Keratinocyte (primary cell): ENCODE measurements around the gene HOXC9. TPM values are rescaled to one million over a fixed set of nuclear protein-coding genes. Genes with fewer than 3 reads are reported as not detected.
"Not testable (repeated sequence)": the region's sequence is repeated elsewhere in the genome, so short reads cannot be mapped to it uniquely, and the experiment has no call there.

ENCODE experiments used
- DNase-seq: peaks from one replicate; pipeline ENCODE4 v3.0.0-alpha.2; 2011; ENCODE audit warnings: low read depth, missing footprints, low spot score
- FAIRE-seq: peaks from 2 replicates; lab custom pipeline; 2011; peaks lifted over from hg19 to GRCh38; lab: Jason Lieb, UNC
- H2AFZ ChIP-seq: 2 replicates; pipeline ENCODE4 v1.6.0; 2012; ENCODE audit warnings: low read length, control low read depth, inconsistent platforms; ENCODE audit not compliant: control insufficient read depth
- H3K27ac ChIP-seq: 2 replicates; pipeline ENCODE4 v1.5.1; 2011; ENCODE audit warnings: low read length; ENCODE audit not compliant: control insufficient read depth, insufficient read depth
- H3K27me3 ChIP-seq: 3 replicates; pipeline ENCODE4 v1.6.0; 2011; ENCODE audit warnings: low read length; ENCODE audit not compliant: control insufficient read depth, insufficient read depth; ENCODE audit errors: extremely low read depth
- H3K36me3 ChIP-seq, 2 experiments: 2 replicates in 1 of 2; 3 replicates in 1 of 2; pipeline ENCODE4 v1.5.1; 2011; ENCODE audit warnings: low read length in 2 of 2, mild to moderate bottlenecking in 1 of 2; ENCODE audit not compliant: control insufficient read depth in 2 of 2, insufficient read depth in 2 of 2; ENCODE audit errors: extremely low read depth in 1 of 2
- H3K4me1 ChIP-seq: 3 replicates; pipeline ENCODE4 v1.5.1; 2011; ENCODE audit warnings: low read length; ENCODE audit not compliant: control insufficient read depth, insufficient read depth; ENCODE audit errors: extremely low read depth
- H3K4me2 ChIP-seq: 3 replicates; pipeline ENCODE4 v1.6.0; 2011; ENCODE audit warnings: low read depth, low read length; ENCODE audit not compliant: control insufficient read depth, insufficient read depth; ENCODE audit errors: extremely low read depth
- H3K4me3 ChIP-seq, 3 experiments: fragments of 200-600 bp in 1 of 3; sonication (generic) in 1 of 3; 2 replicates in 2 of 3; 3 replicates in 1 of 3; pipeline ENCODE4 v1.5.1; 2011 to 2016; ENCODE audit warnings: low read length in 3 of 3, mild to moderate bottlenecking in 3 of 3, control low read depth in 2 of 3, inconsistent platforms in 1 of 3, low read depth in 1 of 3, mixed read lengths in 1 of 3, mixed run types in 1 of 3, moderate library complexity in 1 of 3; ENCODE audit not compliant: control insufficient read depth in 2 of 3, insufficient read depth in 2 of 3; ENCODE audit errors: extremely low read depth in 1 of 3
- H3K79me2 ChIP-seq: 2 replicates; pipeline ENCODE4 v1.6.0; 2012; ENCODE audit warnings: low read length; ENCODE audit not compliant: control insufficient read depth, insufficient read depth
- H3K9ac ChIP-seq: 3 replicates; pipeline ENCODE4 v1.6.0; 2011; ENCODE audit warnings: low read length; ENCODE audit not compliant: control insufficient read depth, insufficient read depth; ENCODE audit errors: extremely low read depth
- H3K9me1 ChIP-seq: 3 replicates; pipeline ENCODE4 v1.6.0; 2011; ENCODE audit warnings: low read length; ENCODE audit not compliant: control insufficient read depth, insufficient read depth; ENCODE audit errors: extremely low read depth
- H3K9me3 ChIP-seq: 2 replicates; pipeline ENCODE4 v1.5.1; 2012; ENCODE audit warnings: low read depth, low read length; ENCODE audit not compliant: control insufficient read depth
- H4K20me1 ChIP-seq: 3 replicates; pipeline ENCODE4 v1.6.0; 2011; ENCODE audit warnings: low read length; ENCODE audit not compliant: control insufficient read depth, insufficient read depth; ENCODE audit errors: extremely low read depth
- CTCF ChIP-seq, 3 experiments: IDR thresholded peaks in 1 of 3; conservative IDR thresholded peaks in 1 of 3; optimal IDR thresholded peaks in 1 of 3; 2 replicates in 2 of 3; 3 replicates in 1 of 3; pipeline versions ENCODE3 to v1.5.1; 2011; ENCODE audit warnings: low read length in 3 of 3, mild to moderate bottlenecking in 3 of 3, moderate library complexity in 2 of 3, control low read depth in 1 of 3, inconsistent platforms in 1 of 3; ENCODE audit not compliant: insufficient read depth in 2 of 3; ENCODE audit errors: extremely low read depth in 1 of 3
- EZH2 ChIP-seq: IDR thresholded peaks from one replicate; pipeline ENCODE4 v1.6.1; 2012; ENCODE audit warnings: inconsistent platforms, mild to moderate bottlenecking, low read length, moderate library complexity
- dilution Hi-C: fragments of 300-500 bp; cut with MboI; formaldehyde crosslinking; loops from one replicate; pipeline ENCODE4 v1.7.0; 2020; ENCODE audit warnings: low sequenced_read_pairs; ENCODE audit not compliant: extremely low pct_ligation_motif_present
- polyA plus RNA-seq, 5 experiments: library from polyadenylated mRNA; depleted of rRNA in 3 of 5; stranded (reverse) in 3 of 5; stranded (forward) in 1 of 5; unstranded in 1 of 5; fragments of >200 nt; gene quantifications; 1 replicate in 1 of 5; 2 replicates in 3 of 5; 3 replicates in 1 of 5; pipeline versions ENCODE4 v1.2.1 to v1.2.3, GENCODE V29; 2011 to 2012; ENCODE audit warnings: missing spikeins in 2 of 5, low read depth in 1 of 5, low replicate concordance in 1 of 5

Gene HOXC9
- polyA plus RNA-seq, 1 donor (not counting 4 experiments of a cell fraction or from before 2014, with no cell fraction given): 1.8 TPM

DNA sequence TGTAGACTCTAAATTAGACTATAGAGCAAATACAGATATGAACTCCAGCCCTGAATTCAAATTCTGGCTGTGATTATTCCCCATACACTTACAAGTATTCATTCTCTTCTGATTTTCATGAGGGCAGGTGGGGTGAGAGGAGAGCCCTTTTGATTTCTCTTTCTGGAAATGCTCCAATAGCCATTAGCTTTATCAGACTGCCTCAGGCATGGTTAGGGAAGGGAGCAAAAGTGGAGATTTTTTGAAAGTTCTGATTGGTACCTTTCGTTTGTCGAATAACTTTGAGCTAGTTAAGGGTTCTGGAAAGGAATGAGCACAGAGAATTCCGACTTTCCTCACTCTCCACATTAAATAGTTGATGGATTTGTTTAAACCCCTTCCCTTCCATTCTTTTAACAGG lies 40.7 kb downstream of the HOXC9 start:
- Histone ChIP-seq H4K20me1 (no peaks in the 10 kb centered on the region), H3K4me1 (peaks cover 29% of the 10 kb centered on the region), H3K27me3 (peaks cover 3% of the 10 kb centered on the region), H3K4me3 (no peak overlapping the region), H3K27ac (no peak overlapping the region), H3K4me2 (no peak overlapping the region), H2AFZ (no peak overlapping the region), H3K36me3 (no peaks in the 10 kb centered on the region), H3K9ac (no peak overlapping the region), H3K9me3 (no peaks in the 10 kb centered on the region), H3K79me2 (no peaks in the 10 kb centered on the region), H3K9me1 (no peaks in the 10 kb centered on the region)
- dilution Hi-C loops: no loop called here
- FAIRE-seq (no peak), DNase-seq (no peak)
- TF ChIP-seq CTCF (optimal IDR thresholded peaks at IDR 0.05 in 1 of 3, IDR thresholded peaks at IDR 0.05 in 1 of 3, conservative IDR thresholded peaks at IDR 0.05 in 1 of 3; ENCODE audit: extremely low read depth in 1 of 3, insufficient read depth in 2 of 3, low read length in 3 of 3) (no peak), EZH2 (no peak)

DNA sequence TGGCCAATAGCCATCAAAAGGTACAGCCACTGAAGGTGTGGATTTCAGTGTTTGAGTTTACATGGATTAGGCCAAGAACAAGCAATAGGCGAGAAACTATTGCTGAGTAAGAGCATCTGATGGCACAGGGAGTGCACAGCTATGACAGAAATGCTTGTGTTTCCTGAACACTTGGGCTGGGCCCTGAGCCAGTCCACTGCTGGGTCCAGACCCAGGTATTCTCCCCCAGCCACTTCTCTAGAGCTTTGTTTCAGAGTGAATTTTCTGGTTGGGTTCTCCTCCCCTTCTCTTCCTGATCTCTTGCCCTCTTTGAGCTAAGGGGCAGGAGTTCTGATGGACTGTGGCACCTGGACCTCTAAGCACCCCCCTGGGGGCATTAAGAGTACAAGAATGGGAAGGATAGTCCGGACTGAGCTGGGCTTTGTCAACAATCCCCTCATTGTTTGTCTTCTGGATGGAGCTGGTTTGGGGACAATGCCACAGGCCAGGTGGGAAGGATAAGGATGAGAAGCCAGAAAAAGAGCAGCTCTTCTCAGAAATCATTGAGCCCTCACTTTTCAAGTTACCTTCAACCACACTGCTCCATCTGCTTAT lies 41.2 kb downstream of the HOXC9 start:
- no peaks in the 10 kb centered on the region for H4K20me1 ChIP-seq
- H3K4me1 ChIP-seq: peaks cover 23% of the 10 kb centered on the region
- no peak overlapping the region for H3K4me2 ChIP-seq
- no peak overlapping the region for H3K4me3 ChIP-seq
- TF ChIP-seq CTCF (optimal IDR thresholded peaks at IDR 0.05 in 1 of 3, IDR thresholded peaks at IDR 0.05 in 1 of 3, conservative IDR thresholded peaks at IDR 0.05 in 1 of 3; ENCODE audit: extremely low read depth in 1 of 3, insufficient read depth in 2 of 3, low read length in 3 of 3) (no peak), EZH2 (no peak)
- FAIRE-seq: no peak
- dilution Hi-C loops: no loop called here
- no peak for DNase-seq
- no peaks in the 10 kb centered on the region for H3K79me2 ChIP-seq
- H3K27me3 ChIP-seq: peaks cover 3% of the 10 kb centered on the region
- H3K9ac ChIP-seq: no peak overlapping the region
- no peaks in the 10 kb centered on the region for H3K9me1 ChIP-seq
- H3K36me3 ChIP-seq: no peaks in the 10 kb centered on the region
- H3K9me3 ChIP-seq: no peaks in the 10 kb centered on the region
- no peak overlapping the region for H3K27ac ChIP-seq
- H2AFZ ChIP-seq: no peak overlapping the region

DNA sequence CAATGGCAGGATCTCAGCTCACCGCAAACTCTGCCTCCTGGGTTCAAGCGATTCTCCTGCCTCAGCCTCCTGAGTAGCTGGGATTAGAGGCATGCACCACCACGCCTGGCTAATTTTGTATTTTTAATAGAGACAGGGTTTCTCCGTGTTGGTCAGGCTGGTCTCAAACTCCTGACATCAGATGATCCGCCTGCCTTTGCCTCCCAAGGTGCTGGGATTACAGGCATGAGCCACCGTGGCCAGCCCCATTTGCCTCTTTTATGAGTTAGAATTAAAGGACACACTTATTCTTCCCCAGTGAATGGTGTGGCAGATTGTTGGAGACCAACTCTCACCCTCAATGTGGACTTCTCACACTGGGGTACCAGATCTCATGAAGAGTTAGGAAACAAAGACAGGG lies 42.1 kb downstream of the HOXC9 start:
- H2AFZ ChIP-seq, H3K79me2 ChIP-seq, H3K36me3 ChIP-seq, H3K4me2 ChIP-seq, dilution Hi-C loops, H3K27me3 ChIP-seq, H3K4me3 ChIP-seq, H3K9me1 ChIP-seq, H3K9me3 ChIP-seq, FAIRE-seq, H3K9ac ChIP-seq, H3K27ac ChIP-seq, DNase-seq, H4K20me1 ChIP-seq: not testable (repeated sequence)
- H3K4me1 ChIP-seq: peaks cover 15% of the 10 kb centered on the region
